Measurements from ENCODE around the gene SSRP1. TPM values are rescaled to one million over a fixed set of nuclear protein-coding genes. Genes with fewer than 3 reads are reported as not detected.
A peak's percentile ranks its signal among the peaks of the same experiment; 100 is the strongest.

Gene SSRP1
- total RNA-seq, 1 donor from 2014 or later, result 110 TPM

GRCh38 chr11:57353446-57353845, 17.8 kb upstream of the SSRP1 start:
- Mint-ChIP-seq H3K4me1 (peaks cover 4% of the 10 kb centered on the region), H3K36me3 (no peaks in the 10 kb centered on the region), H3K27ac (no peak overlapping the region), H3K9me3 (no peaks in the 10 kb centered on the region), H3K4me3 (no peak overlapping the region), H3K27me3 (ENCODE audit: low read depth) (peaks cover 3% of the 10 kb centered on the region)
- no peak for DNase-seq (ENCODE audit: low spot score in 2 of 2, unreplicated experiment in 2 of 2)
- TF ChIP-seq, protein P1, sequence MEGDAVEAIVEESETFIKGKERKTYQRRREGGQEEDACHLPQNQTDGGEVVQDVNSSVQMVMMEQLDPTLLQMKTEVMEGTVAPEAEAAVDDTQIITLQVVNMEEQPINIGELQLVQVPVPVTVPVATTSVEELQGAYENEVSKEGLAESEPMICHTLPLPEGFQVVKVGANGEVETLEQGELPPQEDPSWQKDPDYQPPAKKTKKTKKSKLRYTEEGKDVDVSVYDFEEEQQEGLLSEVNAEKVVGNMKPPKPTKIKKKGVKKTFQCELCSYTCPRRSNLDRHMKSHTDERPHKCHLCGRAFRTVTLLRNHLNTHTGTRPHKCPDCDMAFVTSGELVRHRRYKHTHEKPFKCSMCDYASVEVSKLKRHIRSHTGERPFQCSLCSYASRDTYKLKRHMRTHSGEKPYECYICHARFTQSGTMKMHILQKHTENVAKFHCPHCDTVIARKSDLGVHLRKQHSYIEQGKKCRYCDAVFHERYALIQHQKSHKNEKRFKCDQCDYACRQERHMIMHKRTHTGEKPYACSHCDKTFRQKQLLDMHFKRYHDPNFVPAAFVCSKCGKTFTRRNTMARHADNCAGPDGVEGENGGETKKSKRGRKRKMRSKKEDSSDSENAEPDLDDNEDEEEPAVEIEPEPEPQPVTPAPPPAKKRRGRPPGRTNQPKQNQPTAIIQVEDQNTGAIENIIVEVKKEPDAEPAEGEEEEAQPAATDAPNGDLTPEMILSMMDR (IDR thresholded peaks at IDR 0.05; ENCODE audit: unreplicated experiment), result no peak

- Mint-ChIP-seq H3K4me1 (peaks cover 4% of the 10 kb centered on the region), H3K36me3 (no peaks in the 10 kb centered on the region), H3K27ac (no peak overlapping the region), H3K4me3 (no peak overlapping the region), H3K27me3 (ENCODE audit: low read depth) (peaks cover 3% of the 10 kb centered on the region), H3K9me3 (no peaks in the 10 kb centered on the region)
- DNase-seq (ENCODE audit: low spot score in 2 of 2, unreplicated experiment in 2 of 2), result no peak
- TF ChIP-seq, protein P1 (IDR thresholded peaks at IDR 0.05; ENCODE audit: unreplicated experiment), result no peak
Measured at GRCh38 chr11:57353036-57353435, 17.3 kb upstream of the SSRP1 start.

- TF ChIP-seq, protein P1 (IDR thresholded peaks at IDR 0.05; ENCODE audit: unreplicated experiment), result peak; percentile 97
- Mint-ChIP-seq H3K36me3 (no peaks in the 10 kb centered on the region), H3K27me3 (ENCODE audit: low read depth) (peaks cover 3% of the 10 kb centered on the region), H3K27ac (no peak overlapping the region), H3K4me1 (peaks cover 8% of the 10 kb centered on the region), H3K4me3 (no peak overlapping the region), H3K9me3 (no peaks in the 10 kb centered on the region)
- DNase-seq (ENCODE audit: low spot score in 2 of 2, unreplicated experiment in 2 of 2), result peak; percentile 58 to 86
Measured at GRCh38 chr11:57349491-57350274, 14.0 kb upstream of the SSRP1 start.

DNA sequence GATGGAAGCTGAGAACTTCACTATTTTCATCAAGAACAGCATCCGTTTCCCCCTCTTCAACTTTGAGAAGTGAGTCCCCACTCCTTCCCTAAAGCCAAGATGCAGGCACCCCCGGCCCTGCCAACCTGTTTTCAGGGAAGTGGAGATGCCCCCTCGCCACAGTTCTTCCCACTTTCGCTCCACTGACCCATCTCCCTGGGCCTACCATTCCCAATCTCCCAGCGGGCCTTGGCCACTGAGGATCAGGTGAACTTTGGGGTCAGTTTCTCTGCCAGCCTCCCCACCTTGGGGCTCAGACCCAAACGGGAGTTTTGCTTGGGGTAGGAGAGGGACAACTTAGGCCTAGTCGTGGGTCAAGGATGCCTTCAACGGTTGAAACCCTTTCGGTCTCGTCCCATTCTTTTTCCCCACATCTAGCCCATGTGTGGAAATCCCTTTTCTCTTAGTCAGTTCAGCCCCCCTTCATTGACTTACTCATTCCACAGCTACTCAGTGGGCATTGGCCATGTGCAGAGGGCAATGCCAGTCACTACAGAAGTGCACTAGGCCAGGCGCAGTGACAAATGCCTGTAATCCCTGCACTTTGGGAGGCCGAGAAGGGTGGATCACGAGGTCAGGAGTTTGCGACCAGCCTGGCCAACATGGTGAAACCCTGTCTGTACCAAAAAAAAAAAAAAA, 13.1 kb upstream of the SSRP1 start:
- peaks cover 12% of the 10 kb centered on the region for H3K4me1 Mint-ChIP-seq
- no peaks in the 10 kb centered on the region for H3K36me3 Mint-ChIP-seq
- no peak for DNase-seq (ENCODE audit: low spot score in 2 of 2, unreplicated experiment in 2 of 2)
- no peak overlapping the region for H3K4me3 Mint-ChIP-seq
- TF ChIP-seq, protein P1 (IDR thresholded peaks at IDR 0.05; ENCODE audit: unreplicated experiment), result no peak
- no peak overlapping the region for H3K27ac Mint-ChIP-seq
- peaks cover 3% of the 10 kb centered on the region for H3K27me3 Mint-ChIP-seq (ENCODE audit: low read depth)
- no peaks in the 10 kb centered on the region for H3K9me3 Mint-ChIP-seq

DNA sequence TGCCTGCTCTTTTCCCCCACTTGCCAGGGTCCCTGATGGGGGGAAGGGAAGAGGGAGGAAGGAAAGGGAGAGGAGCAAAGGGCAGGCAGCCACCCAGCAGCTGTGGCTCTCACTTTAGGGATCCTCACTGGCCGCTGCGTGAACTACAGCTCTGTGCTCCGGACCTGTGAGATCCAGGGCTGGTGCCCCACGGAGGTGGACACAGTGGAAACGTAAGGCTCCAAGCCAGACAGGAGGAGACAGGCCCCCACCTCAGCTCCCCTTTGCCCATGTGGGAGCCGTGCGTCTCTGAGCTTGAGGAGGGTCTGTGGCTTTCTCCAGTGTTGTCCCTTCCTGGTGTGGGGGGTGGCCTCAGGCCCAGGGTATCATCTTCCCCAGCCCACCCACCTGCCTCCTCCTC, 12.4 kb upstream of the SSRP1 start:
- H3K9me3 Mint-ChIP-seq, result no peaks in the 10 kb centered on the region

More for the DNA sequence above, 12.4 kb upstream of the SSRP1 start:
- Mint-ChIP-seq H3K27me3 (ENCODE audit: low read depth) (peaks cover 3% of the 10 kb centered on the region), H3K4me1 (peaks cover 17% of the 10 kb centered on the region), H3K36me3 (no peaks in the 10 kb centered on the region), H3K27ac (no peak overlapping the region), H3K4me3 (no peak overlapping the region)
- TF ChIP-seq, protein P1 (IDR thresholded peaks at IDR 0.05; ENCODE audit: unreplicated experiment), result no peak
- no peak for DNase-seq (ENCODE audit: low spot score in 2 of 2, unreplicated experiment in 2 of 2)
